Measurements from ENCODE around the gene PRMT7.

PRMT7 gene

GRCh38 chr16:68296693-68297092, 14.1 kb upstream of the PRMT7 start:
- DNase-seq (ENCODE audit: insufficient read length) = no peak
- no peak for FAIRE-seq
- no peak for TF ChIP-seq TAF1 (IDR thresholded peaks at IDR 0.05; ENCODE audit: borderline replicate concordance, low read depth, low read length)
- no peak for TF ChIP-seq POLR2A (IDR thresholded peaks at IDR 0.05; ENCODE audit: low read depth, low read length)
- no peak for TF ChIP-seq POLR2AphosphoS5 (IDR thresholded peaks at IDR 0.05; ENCODE audit: low read depth, low read length)

GRCh38 chr16:68297908-68298307, 12.9 kb upstream of the PRMT7 start:
- TF ChIP-seq POLR2A (IDR thresholded peaks at IDR 0.05; ENCODE audit: low read depth, low read length) = no peak
- no peak for TF ChIP-seq TAF1 (IDR thresholded peaks at IDR 0.05; ENCODE audit: borderline replicate concordance, low read depth, low read length)
- no peak for TF ChIP-seq POLR2AphosphoS5 (IDR thresholded peaks at IDR 0.05; ENCODE audit: low read depth, low read length)
- DNase-seq (ENCODE audit: insufficient read length) (no peak), FAIRE-seq (no peak)

- TF ChIP-seq TAF1 (IDR thresholded peaks at IDR 0.05; ENCODE audit: borderline replicate concordance, low read depth, low read length) (no peak), POLR2A (IDR thresholded peaks at IDR 0.05; ENCODE audit: low read depth, low read length) (0 out of 2 replicates have a peak, but pooled peaks have one; percentile 17)
- FAIRE-seq (no peak), DNase-seq (ENCODE audit: insufficient read length) (no peak)
These were observed 12.5 kb upstream of the PRMT7 start for GRCh38 chr16:68298312-68298711.

DNA sequence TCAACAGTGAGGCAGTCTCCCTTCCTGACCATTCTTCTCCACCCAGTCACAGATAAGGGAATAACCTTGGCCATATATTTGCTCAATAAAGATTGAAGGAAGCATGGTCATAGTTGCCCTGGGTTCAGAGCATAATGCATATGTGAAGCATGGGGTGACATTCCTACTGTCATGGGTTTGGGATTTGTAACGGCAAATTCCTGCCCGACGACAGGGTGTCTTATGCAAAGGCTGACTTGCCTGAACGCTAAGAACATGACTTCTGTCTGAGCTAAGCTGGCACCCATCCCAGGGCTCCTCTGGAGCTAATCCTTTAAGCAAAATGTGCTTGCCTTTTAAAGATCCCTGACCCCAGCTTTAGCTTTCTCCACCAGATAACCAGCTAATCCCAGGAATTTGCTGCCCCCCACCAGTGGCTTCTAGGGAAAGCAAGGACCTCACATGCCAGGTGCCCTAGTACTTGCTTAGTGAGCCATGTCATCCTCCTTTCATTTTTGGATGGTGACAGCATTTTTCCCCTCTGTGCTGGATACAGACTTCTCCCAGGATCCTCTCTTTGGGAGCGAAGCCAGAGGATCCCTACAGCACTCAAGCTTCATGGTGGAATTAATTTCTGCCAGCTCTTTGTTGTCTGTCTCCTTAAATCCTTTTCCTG, 11.8 kb upstream of the PRMT7 start:
- DNase-seq (ENCODE audit: insufficient read length) (no peak), FAIRE-seq (no peak)
- no peak for TF ChIP-seq TAF1 (IDR thresholded peaks at IDR 0.05; ENCODE audit: borderline replicate concordance, low read depth, low read length)
- TF ChIP-seq POLR2AphosphoS5 (IDR thresholded peaks at IDR 0.05; ENCODE audit: low read depth, low read length) = no peak; the same call in 1 of the 2 replicates
- no peak; the same call in 1 of the 2 replicates for TF ChIP-seq POLR2A (IDR thresholded peaks at IDR 0.05; ENCODE audit: low read depth, low read length)

- FAIRE-seq (no peak), DNase-seq (ENCODE audit: insufficient read length) (no peak)
- TF ChIP-seq TAF1 (IDR thresholded peaks at IDR 0.05; ENCODE audit: borderline replicate concordance, low read depth, low read length) = no peak
- peak; percentile 24; the same call in 1 of the 2 replicates for TF ChIP-seq POLR2AphosphoS5 (IDR thresholded peaks at IDR 0.05; ENCODE audit: low read depth, low read length)
These were observed 11.0 kb upstream of the PRMT7 start for GRCh38 chr16:68299571-68300453.

GRCh38 chr16:68300734-68301459, 9.9 kb upstream of the PRMT7 start:
- FAIRE-seq (no peak), DNase-seq (ENCODE audit: insufficient read length) (no peak)
- TF ChIP-seq POLR2A (IDR thresholded peaks at IDR 0.05; ENCODE audit: low read depth, low read length) = 0 out of 2 replicates have a peak, but pooled peaks have one; percentile 18
- TF ChIP-seq POLR2AphosphoS5 (IDR thresholded peaks at IDR 0.05; ENCODE audit: low read depth, low read length) = no peak

GRCh38 chr16:68306633-68307032, 4.2 kb upstream of the PRMT7 start:
- FAIRE-seq (no peak), DNase-seq (ENCODE audit: insufficient read length) (no peak)
- TF ChIP-seq TAF1 (IDR thresholded peaks at IDR 0.05; ENCODE audit: borderline replicate concordance, low read depth, low read length) = no peak
- no peak for TF ChIP-seq POLR2AphosphoS5 (IDR thresholded peaks at IDR 0.05; ENCODE audit: low read depth, low read length)
- no peak for TF ChIP-seq POLR2A (IDR thresholded peaks at IDR 0.05; ENCODE audit: low read depth, low read length)

DNA sequence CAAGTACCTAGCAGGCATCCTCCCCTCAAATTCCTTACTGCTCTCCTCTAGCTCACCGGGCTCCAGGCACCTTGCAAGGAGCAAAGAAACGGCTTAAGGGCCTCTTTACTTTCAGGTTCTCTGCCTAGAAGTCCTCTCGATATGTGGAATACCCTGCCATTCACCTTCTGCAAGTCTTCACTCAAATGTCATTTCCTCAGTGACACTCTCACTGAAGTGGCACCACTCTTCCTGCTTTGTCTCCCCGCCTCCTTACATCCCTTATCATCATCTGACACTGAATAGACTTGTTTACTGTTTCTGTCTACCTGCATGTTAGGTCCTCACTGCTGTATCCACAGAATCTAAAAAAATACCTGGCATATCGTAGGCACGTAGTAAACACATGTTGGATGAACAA, 1.0 kb upstream of the PRMT7 start:
- FAIRE-seq (no peak), DNase-seq (ENCODE audit: insufficient read length) (no peak)
- TF ChIP-seq TAF1 (IDR thresholded peaks at IDR 0.05; ENCODE audit: borderline replicate concordance, low read depth, low read length) (no peak), POLR2A (IDR thresholded peaks at IDR 0.05; ENCODE audit: low read depth, low read length) (no peak), POLR2AphosphoS5 (IDR thresholded peaks at IDR 0.05; ENCODE audit: low read depth, low read length) (no peak)

DNA sequence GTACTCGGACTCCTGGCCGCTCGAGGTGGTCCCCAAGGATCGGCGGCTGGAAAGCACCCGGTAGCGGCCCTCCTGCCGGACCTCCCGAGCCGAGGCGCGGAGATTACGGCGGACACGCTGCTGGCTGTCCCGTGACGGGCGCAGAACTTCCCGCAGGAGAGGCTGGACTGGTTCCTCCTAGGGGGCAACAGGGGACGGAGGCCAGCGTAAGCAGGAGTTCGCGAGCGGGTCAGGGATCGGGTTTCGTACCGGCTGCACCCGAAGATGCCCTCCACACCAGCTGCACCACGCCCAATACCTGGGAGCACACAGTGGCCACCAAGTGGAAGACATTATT, 414 bp upstream of the PRMT7 start:
- TF ChIP-seq TAF1 (IDR thresholded peaks at IDR 0.05; ENCODE audit: borderline replicate concordance, low read depth, low read length) (no peak), POLR2AphosphoS5 (IDR thresholded peaks at IDR 0.05; ENCODE audit: low read depth, low read length) (no peak), POLR2A (IDR thresholded peaks at IDR 0.05; ENCODE audit: low read depth, low read length) (no peak)
- DNase-seq (ENCODE audit: insufficient read length) (no peak), FAIRE-seq (no peak)

GRCh38 chr16:68313116-68313515, 2.3 kb downstream of the PRMT7 start:
- no peak for DNase-seq (ENCODE audit: insufficient read length)
- no peak for FAIRE-seq
- no peak for TF ChIP-seq TAF1 (IDR thresholded peaks at IDR 0.05; ENCODE audit: borderline replicate concordance, low read depth, low read length)
- no peak for TF ChIP-seq POLR2A (IDR thresholded peaks at IDR 0.05; ENCODE audit: low read depth, low read length)
- no peak for TF ChIP-seq POLR2AphosphoS5 (IDR thresholded peaks at IDR 0.05; ENCODE audit: low read depth, low read length)

DNA sequence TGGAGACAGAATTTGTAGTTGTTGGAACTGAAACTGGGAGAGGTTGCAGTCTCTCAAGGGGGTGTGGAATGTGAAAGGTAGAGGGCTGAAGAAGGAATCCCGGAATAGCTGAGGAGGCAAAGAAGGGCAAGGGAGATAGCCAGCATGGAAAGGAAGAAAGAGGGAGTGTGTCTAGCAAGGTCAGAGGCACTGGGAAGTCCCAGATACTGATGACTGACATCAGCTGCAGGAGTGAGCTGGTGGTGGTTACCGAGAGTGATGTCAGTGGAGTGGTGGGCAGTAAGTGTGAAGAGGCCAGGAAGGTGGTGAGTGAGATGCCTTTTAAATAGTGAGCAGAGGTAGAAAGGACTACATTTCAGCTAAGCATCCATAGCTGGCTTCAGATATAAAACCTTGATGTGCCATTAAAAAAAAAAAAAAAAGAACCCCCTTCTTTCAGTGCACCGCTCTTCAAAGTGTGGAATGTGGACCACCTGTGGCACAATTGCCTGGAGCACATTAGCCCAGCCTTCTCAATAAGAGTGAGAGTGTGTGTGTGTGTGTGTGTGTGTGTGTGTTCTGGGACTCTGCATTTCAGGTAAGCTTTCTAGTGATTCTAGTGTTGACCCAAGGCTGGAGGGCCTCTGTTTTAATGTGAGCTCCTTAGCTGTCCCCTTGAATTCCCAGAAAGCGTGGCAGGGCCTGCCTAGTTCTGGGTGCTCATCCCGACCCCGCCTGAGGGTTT, 8.5 kb downstream of the PRMT7 start:
- DNase-seq (ENCODE audit: insufficient read length) (peak; percentile 33), FAIRE-seq (peak; percentile 84)

More for the DNA sequence above, 8.5 kb downstream of the PRMT7 start:
- TF ChIP-seq POLR2AphosphoS5 (IDR thresholded peaks at IDR 0.05; ENCODE audit: low read depth, low read length) (no peak), TAF1 (IDR thresholded peaks at IDR 0.05; ENCODE audit: borderline replicate concordance, low read depth, low read length) (no peak), POLR2A (IDR thresholded peaks at IDR 0.05; ENCODE audit: low read depth, low read length) (no peak)
